Muscle layer of colon (tissue), 2 donors: ENCODE data around the gene ADGRG1.

Experiments used
- H3K27ac ChIP-seq: one replicate; pipeline ENCODE4 v1.7.0; 2013; ENCODE audit warnings: low read depth, mild to moderate bottlenecking, low read length, moderate library complexity
- H3K27me3 ChIP-seq, 2 donors: one replicate each; pipeline ENCODE4 v1.7.0; 2013; ENCODE audit warnings: low read length in 2 of 2, mild to moderate bottlenecking in 2 of 2; ENCODE audit not compliant: insufficient read depth in 2 of 2, control insufficient read depth in 1 of 2
- H3K36me3 ChIP-seq: one replicate; pipeline ENCODE4 v1.7.0; 2013; ENCODE audit warnings: mild to moderate bottlenecking, low read length; ENCODE audit not compliant: insufficient read depth
- H3K4me1 ChIP-seq: one replicate; pipeline ENCODE4 v1.7.0; 2013; ENCODE audit warnings: mild to moderate bottlenecking, low read length; ENCODE audit not compliant: insufficient read depth
- H3K4me3 ChIP-seq, 2 donors: one replicate each; pipeline ENCODE4 v1.7.0; 2013; ENCODE audit warnings: low read length in 2 of 2, low read depth in 1 of 2, mild to moderate bottlenecking in 1 of 2, moderate library complexity in 1 of 2
- H3K9ac ChIP-seq: one replicate; pipeline ENCODE4 v1.7.0; 2013; ENCODE audit warnings: low read length
- H3K9me3 ChIP-seq: one replicate; pipeline ENCODE4 v1.7.0; 2013; ENCODE audit warnings: mild to moderate bottlenecking, low read length
- donor health status: abdominal sarcoma.
- donor health status: Adenocarcinoma of cecum.

Gene ADGRG1

GRCh38 chr16:57697896-57698537 is 69.6 kb downstream of the ADGRG1 start:
- Histone ChIP-seq H3K36me3 (no peaks in the 10 kb centered on the region), H3K27me3 (no peaks in the 10 kb centered on the region)

GRCh38 chr16:57698812-57699405 is 70.5 kb downstream of the ADGRG1 start:
- Histone ChIP-seq H3K4me1 (no peaks in the 10 kb centered on the region), H3K9me3 (no peaks in the 10 kb centered on the region), H3K27me3 (no peaks in the 10 kb centered on the region), H3K4me3 (no peak overlapping the region), H3K9ac (no peak overlapping the region), H3K36me3 (no peaks in the 10 kb centered on the region), H3K27ac (no peak overlapping the region)

More at GRCh38 chr16:57697896-57698537, 69.6 kb downstream of the ADGRG1 start:
- H3K4me1 ChIP-seq, result no peaks in the 10 kb centered on the region
- H3K4me3 ChIP-seq, result no peak overlapping the region
- no peaks in the 10 kb centered on the region for H3K9me3 ChIP-seq
- no peak overlapping the region for H3K27ac ChIP-seq
- no peak overlapping the region for H3K9ac ChIP-seq

- H3K27me3 ChIP-seq, result no peaks in the 10 kb centered on the region
- no peak overlapping the region for H3K4me3 ChIP-seq
- no peak overlapping the region for H3K27ac ChIP-seq
- no peak overlapping the region for H3K9ac ChIP-seq
- H3K4me1 ChIP-seq, result no peaks in the 10 kb centered on the region
- no peaks in the 10 kb centered on the region for H3K36me3 ChIP-seq
- H3K9me3 ChIP-seq, result no peaks in the 10 kb centered on the region
Observed at GRCh38 chr16:57699481-57699880, 71.1 kb downstream of the ADGRG1 start.

- Histone ChIP-seq H3K4me1 (no peaks in the 10 kb centered on the region), H3K27me3 (no peaks in the 10 kb centered on the region), H3K4me3 (no peak overlapping the region), H3K9ac (no peak overlapping the region), H3K27ac (no peak overlapping the region), H3K9me3 (no peaks in the 10 kb centered on the region), H3K36me3 (no peaks in the 10 kb centered on the region)
Observed at GRCh38 chr16:57699899-57700298, 71.5 kb downstream of the ADGRG1 start.

- no peaks in the 10 kb centered on the region for H3K27me3 ChIP-seq
- H3K27ac ChIP-seq, result no peak overlapping the region
- H3K9ac ChIP-seq, result no peak overlapping the region
- H3K4me3 ChIP-seq, result no peak overlapping the region
- H3K36me3 ChIP-seq, result no peaks in the 10 kb centered on the region
- no peaks in the 10 kb centered on the region for H3K9me3 ChIP-seq
- H3K4me1 ChIP-seq, result no peaks in the 10 kb centered on the region
Observed at GRCh38 chr16:57700781-57701551, 72.5 kb downstream of the ADGRG1 start.

GRCh38 chr16:57701759-57702371 is 73.4 kb downstream of the ADGRG1 start:
- H3K9ac ChIP-seq, result no peak overlapping the region
- H3K27me3 ChIP-seq, result no peaks in the 10 kb centered on the region
- H3K36me3 ChIP-seq, result no peaks in the 10 kb centered on the region
- no peak overlapping the region for H3K4me3 ChIP-seq
- H3K9me3 ChIP-seq, result no peaks in the 10 kb centered on the region
- H3K4me1 ChIP-seq, result no peaks in the 10 kb centered on the region
- no peak overlapping the region for H3K27ac ChIP-seq

- no peak overlapping the region for H3K9ac ChIP-seq
- H3K27me3 ChIP-seq, result no peaks in the 10 kb centered on the region
- no peaks in the 10 kb centered on the region for H3K9me3 ChIP-seq
- H3K4me3 ChIP-seq, result no peak overlapping the region
- H3K27ac ChIP-seq, result no peak overlapping the region
- no peaks in the 10 kb centered on the region for H3K36me3 ChIP-seq
- H3K4me1 ChIP-seq, result no peaks in the 10 kb centered on the region
Observed at GRCh38 chr16:57703416-57704010, 75.1 kb downstream of the ADGRG1 start.

GRCh38 chr16:57704011-57704904 is 75.8 kb downstream of the ADGRG1 start:
- no peaks in the 10 kb centered on the region for H3K9me3 ChIP-seq
- no peaks in the 10 kb centered on the region for H3K27me3 ChIP-seq
- H3K36me3 ChIP-seq, result no peaks in the 10 kb centered on the region
- no peaks in the 10 kb centered on the region for H3K4me1 ChIP-seq
- no peak overlapping the region for H3K4me3 ChIP-seq
- no peak overlapping the region for H3K9ac ChIP-seq
- H3K27ac ChIP-seq, result no peak overlapping the region

GRCh38 chr16:57704905-57705852 is 76.7 kb downstream of the ADGRG1 start:
- Histone ChIP-seq H3K4me1 (no peaks in the 10 kb centered on the region), H3K27ac (no peak overlapping the region), H3K9me3 (no peaks in the 10 kb centered on the region), H3K9ac (no peak overlapping the region), H3K4me3 (no peak overlapping the region), H3K27me3 (no peaks in the 10 kb centered on the region), H3K36me3 (no peaks in the 10 kb centered on the region)

- H3K27ac ChIP-seq, result no peak overlapping the region
- no peak overlapping the region for H3K4me3 ChIP-seq
- no peaks in the 10 kb centered on the region for H3K36me3 ChIP-seq
- no peaks in the 10 kb centered on the region for H3K9me3 ChIP-seq
- H3K27me3 ChIP-seq, result no peaks in the 10 kb centered on the region
- no peak overlapping the region for H3K9ac ChIP-seq
- no peaks in the 10 kb centered on the region for H3K4me1 ChIP-seq
Observed at GRCh38 chr16:57706717-57707116, 78.3 kb downstream of the ADGRG1 start.
